HG03175 (cell line): Measurements from ENCODE around the gene LITAF.

Source experiments
- ATAC-seq: cut with Tn5 transposase; IDR thresholded peaks from one replicate; pipeline ENCODE4 v1.9.1; 2021; ENCODE audit warnings: mild to moderate bottlenecking, moderate library complexity; ENCODE audit not compliant: unreplicated experiment

Gene LITAF

DNA sequence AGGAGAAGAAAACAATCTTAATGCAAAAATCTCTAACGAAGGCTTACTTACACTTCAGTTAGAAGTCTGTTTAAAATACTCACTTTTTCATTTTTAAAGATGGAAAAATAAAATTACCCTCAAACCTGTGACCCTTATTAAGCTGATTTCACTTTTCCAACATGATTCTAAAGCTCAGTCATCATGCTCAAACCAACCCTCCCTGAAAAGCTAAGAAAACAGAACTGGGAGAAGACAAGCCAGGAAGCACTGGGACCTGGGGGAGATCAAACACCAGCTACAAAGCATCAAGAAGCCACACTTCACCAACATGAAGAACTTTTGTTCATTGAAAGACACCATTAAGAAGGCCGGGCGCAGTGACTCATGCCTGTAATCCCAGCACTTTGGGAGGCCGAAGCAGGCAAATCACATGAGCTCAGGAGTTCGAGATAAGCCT lies 88.8 kb downstream of the LITAF start:
- ATAC-seq: no peak
